ENCODE results near the gene USP16.
A peak's percentile ranks its signal among the peaks of the same experiment; 100 is the strongest.
"Not testable (repeated sequence)": the region's sequence is repeated elsewhere in the genome, so short reads cannot be mapped to it uniquely, and the experiment has no call there.

The USP16 gene

DNA sequence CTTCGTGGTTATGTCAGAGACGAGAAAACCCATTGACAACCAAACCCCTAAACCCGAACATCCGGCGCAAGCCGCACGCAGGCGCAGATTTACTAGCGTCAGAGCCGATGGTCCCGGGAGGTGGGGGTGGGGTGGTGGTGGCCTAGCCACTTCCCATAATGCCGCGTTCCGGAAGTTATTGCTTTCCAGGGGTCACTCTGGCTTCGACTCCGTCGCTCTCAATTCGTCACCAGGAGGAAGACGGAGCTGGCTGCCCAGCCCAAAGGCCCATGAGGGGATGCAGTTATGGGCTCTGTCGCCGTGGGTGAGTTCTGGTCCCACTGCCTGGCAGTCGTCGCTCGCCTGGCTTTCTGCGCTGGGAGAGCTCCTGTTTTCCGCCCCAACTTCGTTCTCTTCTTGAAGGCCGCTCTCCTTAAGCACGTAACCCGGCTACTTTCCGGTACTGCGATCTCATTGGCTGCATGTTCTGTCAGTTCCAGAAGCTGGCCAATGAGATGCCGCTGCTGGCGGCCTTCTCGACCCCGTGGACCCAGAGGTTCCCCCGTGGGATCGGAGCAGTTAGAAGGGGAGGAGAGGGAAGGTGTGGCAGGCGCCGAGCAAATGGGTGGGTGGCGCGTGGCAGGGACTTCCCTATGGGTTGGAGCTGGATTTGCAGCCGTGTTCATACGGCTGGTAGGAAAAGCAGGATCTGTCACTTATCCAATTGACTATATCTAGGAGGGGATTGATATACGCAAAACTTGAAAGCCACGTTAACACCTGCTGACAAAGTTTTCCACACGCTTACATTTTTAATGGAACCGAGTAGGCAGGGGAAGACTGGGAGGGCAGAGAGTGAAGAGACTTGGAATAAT, at the start of gene USP16:
USP16 (plus strand) TSS at position 195 of the 854 bp plus-strand sequence. CDS start 3,246 bp downstream, outside the sequence.
- DNase-seq (ENCODE audit: low read depth) = peak; percentile 89

DNA sequence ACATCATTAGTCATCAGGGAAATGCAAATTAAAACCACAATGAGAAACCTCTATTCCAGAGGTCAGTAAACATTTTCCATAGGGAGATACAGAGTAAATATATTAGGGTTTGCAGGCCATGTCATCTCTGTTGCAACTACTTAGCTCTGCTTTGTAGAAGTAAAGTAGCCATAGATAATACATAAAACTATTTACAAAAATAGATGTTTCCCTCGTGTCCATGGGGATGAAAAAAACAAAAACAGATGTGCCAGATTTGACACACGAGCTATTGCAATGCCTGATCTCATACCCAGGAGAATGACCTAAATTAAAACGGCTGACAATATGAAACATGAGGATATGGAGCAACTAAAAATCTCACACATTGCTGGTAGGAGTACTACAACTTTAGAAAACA, 49.1 kb upstream of the USP16 start:
- DNase-seq (ENCODE audit: low read depth) = no peak

DNA sequence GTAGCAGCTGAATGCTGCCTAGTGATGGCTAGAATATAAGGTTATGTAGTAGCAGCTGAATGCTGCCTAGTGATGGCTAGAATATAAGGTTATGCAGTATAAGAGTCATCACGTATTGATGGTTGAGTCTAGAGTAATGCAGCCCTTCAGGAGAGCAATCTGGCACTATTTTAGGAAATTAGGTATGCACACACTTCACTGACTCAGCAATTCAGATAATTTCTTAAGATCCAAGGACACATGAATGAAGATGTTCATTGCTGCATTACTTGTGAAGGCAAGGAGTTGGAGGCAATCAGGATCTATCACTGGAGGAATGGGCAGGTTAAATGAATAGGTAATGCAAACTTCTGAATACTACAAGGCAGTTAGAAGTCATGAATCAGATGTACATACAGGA, 45.4 kb upstream of the USP16 start:
- no peak for DNase-seq (ENCODE audit: low read depth)

DNA sequence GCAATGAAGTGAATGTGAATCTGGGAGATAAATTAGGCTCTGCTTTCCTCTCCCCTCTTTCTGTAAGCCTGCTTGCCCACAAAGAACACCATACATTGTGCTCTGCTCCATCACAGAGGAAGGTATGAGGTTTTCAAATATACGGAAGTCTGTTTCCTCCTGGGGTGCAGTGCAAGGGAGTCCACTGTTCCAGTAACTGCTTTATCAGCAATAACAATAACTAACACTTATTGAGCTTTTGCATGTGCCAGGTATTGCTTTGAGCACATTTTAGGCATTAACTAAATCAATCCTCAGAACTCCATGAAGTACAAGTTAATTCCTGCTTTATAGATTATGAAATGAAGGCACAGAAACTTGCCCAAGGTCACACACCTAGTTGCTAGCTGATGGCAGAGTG, 41.8 kb upstream of the USP16 start:
- no peak for DNase-seq (ENCODE audit: low read depth)

DNA sequence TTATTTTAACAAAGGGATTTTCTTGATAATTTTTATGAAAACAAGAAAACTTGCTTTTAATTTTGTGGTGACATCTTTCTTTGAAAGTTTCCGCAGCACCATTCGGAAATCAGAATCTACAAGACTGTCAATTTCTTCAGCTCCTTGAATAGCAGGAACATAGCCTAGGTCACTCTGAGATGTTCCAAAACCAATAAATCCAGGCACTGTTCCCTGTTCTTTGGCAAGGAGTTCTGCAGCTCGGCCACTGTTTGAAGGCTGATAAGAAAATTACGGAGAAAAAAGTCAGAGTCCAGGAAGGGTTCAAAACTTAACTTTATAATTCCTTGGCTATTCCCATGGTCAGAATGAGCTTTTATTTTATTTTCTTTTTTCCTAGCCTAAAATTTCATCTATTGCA, 37.8 kb upstream of the USP16 start:
- DNase-seq (ENCODE audit: low read depth) = no peak

DNA sequence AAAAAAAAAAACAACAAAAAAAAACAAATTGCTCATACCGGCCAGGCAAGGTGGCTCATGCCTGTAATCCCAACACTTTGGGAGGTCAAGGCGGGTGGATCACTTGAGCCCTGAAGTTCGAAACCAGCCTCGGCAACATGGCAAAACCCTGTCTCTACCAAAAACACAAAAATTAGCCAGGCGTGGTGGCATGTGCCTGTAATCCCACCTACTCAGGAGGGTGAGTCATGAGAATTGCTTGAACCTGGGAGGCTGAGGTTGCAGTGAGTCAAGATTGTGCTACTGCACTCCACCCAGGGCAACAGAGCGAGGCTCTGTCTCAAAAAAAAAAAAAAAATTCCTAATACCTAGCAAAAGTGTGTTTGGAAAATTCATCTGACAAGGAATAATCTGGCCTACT, 36.3 kb upstream of the USP16 start:
- DNase-seq (ENCODE audit: low read depth) = not testable (repeated sequence)

DNA sequence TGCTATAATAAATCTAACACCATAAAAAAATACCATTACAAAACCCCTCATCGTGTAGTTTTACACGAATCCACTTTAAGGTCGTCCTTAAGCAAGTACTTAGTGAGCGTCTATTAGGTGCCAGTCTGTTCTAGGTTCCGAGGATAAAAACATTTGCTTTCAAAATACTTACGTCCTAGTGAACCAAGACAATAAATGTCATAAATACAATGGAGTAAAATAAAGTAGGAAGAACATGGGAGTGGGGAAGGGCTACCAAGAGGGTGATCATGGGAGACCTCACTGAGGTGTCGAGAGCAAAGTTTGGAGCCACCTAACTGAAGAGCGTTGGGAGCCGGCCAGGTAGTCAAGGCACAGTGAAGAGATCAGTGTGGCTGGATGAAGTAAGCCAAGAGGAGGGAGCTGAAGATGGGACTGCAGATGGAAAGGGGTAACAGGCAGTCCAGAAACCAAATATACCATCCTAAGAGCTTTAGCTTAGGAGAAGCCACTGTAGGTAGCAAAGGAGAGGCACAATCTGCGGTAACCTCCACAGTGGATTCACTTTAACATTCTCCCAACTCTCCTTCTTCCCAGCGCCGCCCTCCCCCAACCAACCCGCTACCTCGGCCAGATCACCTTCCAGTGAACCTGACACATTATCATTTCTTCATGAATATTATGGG, 32.5 kb upstream of the USP16 start:
- no peak for DNase-seq (ENCODE audit: low read depth)

DNA sequence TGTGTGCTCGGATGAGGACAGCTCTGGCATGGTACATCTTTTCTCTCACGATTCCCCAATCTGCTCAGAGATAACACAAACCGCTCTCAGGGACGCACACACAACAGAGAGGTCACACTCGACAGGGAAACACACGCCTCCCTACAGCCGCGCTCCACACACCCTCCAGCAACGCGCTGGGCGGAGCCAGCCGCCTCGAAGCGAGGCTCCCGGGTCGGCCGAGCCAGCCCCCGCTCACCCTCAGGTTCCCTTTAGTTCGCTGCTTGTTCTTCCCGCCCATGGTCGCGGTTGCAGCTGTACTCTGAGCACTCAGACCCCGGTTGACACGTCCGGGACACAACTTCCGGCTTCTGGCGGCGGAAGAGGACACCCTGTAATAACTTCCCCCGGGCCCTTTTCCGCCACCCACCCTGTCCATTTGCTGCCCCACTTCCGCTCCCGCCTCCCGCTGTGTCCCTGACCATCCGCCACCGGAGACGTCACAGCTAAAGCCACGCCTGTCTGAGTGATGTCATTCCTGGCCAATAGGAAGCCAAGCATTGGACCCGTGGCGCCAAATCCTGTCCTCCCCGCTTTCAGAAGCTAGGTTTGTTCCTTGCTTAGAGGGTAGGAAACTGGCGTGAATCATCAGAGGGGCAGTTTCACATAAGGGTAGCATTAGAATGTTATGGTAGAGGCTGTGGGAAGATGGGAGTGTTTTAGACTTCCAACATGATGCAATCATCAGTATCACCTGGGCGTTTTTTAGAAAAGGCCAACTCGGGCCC, 31.8 kb upstream of the USP16 start, which contains the start of gene LTN1:
LTN1 (minus strand) TSS at position 352 of the 767 bp plus-strand sequence; CDS start at position 280, 72 bp downstream.
- DNase-seq (ENCODE audit: low read depth) = peak; percentile 98

DNA sequence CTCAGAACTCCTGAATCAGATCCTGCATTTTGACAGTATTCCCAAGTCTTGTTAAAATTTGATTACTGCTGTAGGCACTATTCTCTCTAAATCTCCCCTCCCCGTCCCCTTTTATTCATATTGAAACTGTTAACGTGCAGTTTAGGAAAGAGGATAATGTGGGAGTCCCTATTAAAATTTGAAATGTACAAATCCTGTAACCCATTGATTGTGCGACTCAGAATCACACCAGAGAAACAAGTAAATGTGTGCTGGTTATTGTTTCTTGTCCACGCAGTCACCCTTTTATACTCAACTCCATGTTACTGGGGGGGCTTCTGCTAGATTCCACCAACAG, 31.2 kb upstream of the USP16 start:
- no peak for DNase-seq (ENCODE audit: low read depth)

DNA sequence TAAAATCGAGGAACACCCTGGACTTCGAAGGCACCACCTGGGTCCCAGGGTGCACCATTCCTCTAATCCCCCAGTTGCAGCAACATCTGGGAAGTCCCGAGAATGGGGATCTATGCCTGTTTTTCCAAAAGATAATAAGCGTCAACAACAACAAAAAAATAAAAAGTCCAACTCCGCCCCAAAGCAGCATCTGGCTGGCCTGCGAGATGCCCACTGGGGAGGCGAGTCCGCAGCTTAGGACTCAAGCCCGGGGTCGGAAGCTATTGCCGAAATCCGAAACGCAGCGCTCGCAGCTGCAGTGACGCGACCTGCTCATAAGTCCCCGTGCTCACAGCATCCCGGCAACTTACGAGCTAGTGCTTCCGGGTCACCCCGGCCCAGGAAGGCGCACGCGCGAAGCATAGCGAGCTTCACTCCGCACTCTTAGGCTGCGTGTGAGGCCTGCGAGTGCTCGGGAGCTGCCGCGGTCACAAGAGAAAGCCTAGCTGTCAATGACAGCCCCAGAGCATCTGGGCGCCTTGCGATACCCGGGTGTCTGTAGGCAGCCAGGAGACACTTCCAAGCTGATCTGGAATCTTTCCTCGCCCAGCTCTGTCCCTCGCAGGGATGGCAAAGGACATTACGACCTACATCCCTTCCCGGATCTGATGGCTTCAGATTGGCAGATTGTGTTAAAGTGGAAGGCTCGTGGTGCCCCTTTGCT, 21.9 kb upstream of the USP16 start:
- DNase-seq (ENCODE audit: low read depth) = peak; percentile 89

DNA sequence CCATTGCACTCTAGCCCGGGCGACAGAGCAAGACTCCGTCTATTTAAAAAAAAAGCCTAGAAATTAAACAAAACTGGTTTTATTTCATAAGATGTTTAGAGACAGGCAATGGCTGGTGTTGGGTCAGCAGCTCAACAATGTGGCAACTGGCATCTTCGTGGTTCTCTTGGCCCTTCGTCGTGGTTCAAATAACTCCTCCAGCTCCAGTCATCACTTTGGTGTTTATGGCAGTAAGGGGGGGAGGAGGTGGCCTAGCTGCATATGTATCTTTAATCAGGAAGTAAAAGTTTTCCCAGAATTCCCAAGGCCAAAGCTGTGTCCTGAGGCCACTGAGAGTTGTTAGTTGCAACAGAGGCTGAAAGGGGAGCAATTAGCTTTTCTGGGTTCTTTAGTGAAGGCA, 18.8 kb upstream of the USP16 start:
- no peak for DNase-seq (ENCODE audit: low read depth)

DNA sequence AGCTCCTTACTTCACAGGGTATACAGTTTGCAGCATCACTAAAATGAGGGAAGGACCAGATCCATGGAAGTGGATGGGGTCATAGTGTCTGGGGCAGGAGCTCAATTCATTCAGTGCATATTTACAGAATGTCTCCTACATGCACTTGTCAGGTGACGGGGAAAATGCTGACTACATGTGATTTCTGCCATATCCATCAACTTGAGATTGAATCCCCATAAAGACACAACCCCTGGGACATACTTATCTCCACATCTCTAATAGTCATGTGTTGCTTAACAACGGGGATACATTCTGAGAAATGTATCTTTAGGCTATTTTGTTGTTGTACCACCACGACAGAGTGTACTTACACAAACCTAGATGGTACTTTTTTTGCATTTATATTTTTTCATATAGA, 17.3 kb upstream of the USP16 start:
- DNase-seq (ENCODE audit: low read depth) = no peak

DNA sequence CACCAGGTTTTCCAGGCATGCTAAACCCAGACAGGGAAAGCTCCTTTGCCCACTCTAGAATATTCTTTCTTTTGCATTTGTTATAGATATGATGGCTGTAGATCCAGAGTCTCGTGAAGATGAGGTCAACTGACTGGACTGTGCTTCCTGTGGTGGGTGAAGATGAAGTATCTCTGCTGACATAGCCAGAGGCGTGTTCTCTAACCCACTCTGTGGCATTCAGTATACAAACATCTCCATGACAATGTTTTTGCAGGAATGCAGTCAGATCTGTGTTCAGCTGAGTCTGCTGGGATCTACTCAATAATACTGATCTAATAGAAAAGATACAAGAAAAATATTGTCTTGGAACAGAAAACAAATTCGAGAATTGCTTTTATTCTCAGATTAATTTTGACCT, 16.7 kb upstream of the USP16 start:
- no peak for DNase-seq (ENCODE audit: low read depth)

DNA sequence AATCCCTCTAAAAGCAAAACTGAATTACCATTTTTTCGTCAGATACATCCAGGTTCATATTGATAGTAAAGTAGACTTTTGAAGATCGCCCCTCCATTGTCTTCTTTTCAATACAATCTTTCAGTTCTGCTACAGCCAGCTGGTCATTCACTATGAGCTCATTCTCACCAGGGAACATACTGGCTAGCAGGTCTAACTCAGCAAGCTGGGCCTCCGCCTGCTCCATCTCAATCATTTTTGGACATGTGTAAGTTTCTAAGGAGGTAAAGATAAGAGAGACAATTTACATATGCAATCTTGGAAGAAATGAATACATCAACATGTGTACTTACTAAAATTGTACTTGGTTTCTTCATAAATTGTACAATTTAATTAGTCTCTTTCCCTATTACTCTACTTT, 16.1 kb upstream of the USP16 start:
- DNase-seq (ENCODE audit: low read depth) = no peak

DNA sequence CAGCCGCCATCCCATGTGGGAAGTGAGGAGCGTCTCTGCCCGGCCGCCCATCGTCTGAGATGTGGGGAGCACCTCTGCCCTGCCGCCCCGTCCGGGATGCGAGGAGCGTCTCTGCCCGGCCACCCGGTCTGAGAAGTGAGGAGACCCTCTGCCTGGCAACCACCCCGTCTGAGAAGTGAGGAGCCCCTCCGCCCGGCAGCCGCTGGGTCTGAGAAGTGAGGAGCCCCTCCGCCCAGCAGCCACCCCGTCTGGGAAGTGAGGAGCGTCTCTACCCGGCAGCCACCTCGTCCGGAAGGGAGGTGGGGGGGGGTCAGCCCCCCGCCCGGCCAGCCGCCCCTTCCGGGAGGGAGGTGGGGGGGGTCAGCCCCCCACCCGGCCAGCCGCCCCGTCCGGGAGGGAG, 13.2 kb upstream of the USP16 start:
- DNase-seq (ENCODE audit: low read depth) = not testable (repeated sequence)

DNA sequence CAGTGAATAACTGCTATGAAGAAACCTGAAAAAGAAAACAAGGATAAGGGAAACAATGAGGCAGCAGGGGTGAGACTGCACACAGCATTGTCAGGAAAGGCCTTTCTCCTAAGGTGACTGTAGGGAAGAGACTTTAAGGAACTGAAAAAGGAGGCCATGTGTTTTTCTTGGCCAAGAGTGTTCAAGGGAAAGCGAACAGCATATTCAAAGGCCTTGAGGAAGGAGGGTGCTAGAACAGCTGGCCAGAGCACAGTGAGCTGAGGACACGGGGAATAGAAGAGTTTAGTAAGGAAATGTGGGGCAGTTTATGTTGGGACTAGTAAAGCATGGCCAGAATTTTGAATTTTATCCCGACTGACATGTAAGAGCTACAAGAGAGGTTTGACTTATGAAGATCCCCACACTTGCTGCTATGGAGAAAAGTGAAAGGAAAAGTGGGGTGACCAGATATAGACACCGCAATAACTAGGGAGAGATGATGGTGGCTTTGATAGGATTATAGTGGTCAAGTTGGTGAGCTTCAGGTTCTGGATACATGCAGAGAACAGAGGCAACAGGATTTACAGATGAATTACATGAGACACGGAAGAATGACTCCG, 6.7 kb upstream of the USP16 start:
- DNase-seq (ENCODE audit: low read depth) = no peak

DNA sequence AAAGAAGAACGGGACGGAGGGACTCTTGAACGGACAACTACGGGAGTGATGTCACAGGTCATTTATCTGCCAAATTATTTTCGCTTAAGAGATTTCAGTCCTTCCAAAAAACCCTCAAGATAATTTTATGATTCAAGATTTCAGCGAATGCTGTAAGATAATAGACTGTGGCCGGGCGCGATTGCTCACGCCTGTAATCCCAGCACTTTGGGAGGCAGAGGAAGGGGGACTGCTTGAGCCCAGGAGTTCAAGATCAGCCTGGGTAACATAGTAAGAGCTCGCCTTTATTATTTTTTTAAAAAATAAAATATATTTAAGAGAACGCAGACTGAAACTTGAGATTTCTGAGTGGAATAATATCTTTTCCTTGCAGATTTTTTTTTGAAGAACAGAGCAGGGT, 5.9 kb upstream of the USP16 start:
- no peak for DNase-seq (ENCODE audit: low read depth)

DNA sequence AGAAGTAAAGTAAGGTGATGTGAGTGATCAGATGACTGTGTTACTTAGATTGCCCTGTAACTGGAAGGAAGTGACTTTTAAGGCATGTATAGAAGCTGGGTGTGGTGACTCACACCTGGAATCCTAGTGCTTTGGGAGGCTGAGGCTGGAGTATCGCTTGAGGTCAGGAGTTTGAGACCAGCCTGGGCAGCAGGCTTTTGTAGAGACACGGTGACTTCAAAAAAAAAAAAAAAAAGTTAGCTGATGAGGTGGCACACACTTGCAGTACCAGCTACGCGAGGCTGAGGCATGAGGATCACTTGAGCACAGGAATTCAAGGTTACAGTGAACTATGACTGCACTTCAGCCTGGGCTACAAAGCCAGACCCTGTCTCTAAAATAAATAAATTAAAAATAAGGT, 2.3 kb upstream of the USP16 start:
- DNase-seq (ENCODE audit: low read depth) = no peak

DNA sequence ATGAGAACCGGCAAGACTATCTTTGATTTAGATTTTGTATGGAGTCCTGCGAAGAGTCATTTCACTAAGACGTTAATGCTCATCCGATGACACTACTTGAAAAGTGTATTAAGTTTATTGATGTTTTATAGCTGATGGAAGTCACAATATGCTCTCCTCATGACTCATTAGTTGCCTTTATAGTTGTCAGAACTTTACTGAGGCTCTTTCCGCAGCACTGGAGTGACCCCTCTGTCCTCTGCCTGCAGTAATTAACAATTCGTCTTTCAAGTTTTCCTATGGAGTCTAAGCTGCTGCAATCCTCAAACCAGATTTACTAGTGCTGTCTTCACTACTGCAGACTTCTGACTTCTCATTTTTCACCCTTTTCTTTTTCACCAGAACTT, 853 bp downstream of the USP16 start:
- no peak for DNase-seq (ENCODE audit: low read depth)

DNA sequence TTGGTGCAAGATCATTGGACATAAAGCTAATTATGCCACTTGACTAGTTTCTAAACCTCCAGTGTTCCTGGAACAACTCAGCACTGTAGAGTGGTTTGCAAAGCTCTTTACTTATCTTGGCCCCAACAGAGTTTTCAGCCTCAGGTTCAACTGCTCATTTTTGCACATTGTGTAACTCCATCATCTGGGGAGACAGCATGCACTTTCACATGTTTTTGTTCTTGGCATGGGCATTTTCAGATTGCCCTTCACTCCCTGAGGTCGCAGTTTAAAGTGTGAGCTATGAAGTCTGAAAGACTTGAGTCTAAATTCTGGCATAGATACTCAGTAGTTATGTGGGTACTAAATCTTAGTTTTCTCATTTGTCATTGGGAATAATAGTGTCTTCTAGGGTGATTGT, 5.1 kb downstream of the USP16 start:
- DNase-seq (ENCODE audit: low read depth) = no peak

DNA sequence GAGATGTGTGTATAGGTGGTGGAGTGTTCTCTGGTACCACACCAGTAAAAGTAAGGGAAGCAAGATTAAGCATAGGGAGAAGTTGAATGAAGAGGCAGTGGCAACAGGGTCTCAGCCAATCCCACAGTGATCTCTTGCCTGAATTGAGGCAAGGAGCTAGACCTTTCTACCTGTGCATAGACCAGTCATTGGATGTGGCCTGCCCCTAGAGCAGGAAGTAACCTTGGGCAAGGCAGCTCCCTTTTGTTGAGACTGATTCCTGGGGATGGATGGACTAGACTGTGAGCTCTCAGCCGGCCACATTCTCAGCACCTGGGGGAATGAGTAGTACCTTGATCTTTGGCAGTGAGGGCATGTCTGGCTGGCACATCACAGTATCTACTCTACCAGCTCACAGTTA, 6.4 kb downstream of the USP16 start:
- DNase-seq (ENCODE audit: low read depth) = no peak

DNA sequence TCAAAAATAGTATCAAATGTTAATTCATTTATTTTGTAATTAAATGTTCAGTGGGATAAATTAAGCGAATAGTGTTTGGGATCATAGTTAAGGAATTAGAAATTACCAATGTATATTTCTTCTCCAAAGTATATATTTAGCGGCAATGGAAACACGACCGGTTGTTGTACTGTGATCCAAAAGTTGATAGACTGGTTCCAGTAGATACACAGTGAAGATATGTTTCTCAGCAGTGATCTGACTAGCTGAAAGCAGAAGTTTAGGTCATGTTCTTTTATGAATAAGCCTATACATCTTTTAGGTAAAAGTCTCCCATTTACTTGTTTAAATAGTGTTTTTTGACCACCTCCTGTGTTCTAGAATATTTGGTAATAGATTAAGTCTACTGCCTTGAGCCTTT, 8.8 kb downstream of the USP16 start:
- no peak for DNase-seq (ENCODE audit: low read depth)
